ENCODE data around the gene CPLX4. TPM values are rescaled to one million over a fixed set of nuclear protein-coding genes. Genes with fewer than 3 reads are reported as not detected.

Gene CPLX4
- total and polyA plus RNA-seq, 2 donors (not counting 3 experiments of a cell fraction or from before 2014, with no cell fraction given): not detected

DNA sequence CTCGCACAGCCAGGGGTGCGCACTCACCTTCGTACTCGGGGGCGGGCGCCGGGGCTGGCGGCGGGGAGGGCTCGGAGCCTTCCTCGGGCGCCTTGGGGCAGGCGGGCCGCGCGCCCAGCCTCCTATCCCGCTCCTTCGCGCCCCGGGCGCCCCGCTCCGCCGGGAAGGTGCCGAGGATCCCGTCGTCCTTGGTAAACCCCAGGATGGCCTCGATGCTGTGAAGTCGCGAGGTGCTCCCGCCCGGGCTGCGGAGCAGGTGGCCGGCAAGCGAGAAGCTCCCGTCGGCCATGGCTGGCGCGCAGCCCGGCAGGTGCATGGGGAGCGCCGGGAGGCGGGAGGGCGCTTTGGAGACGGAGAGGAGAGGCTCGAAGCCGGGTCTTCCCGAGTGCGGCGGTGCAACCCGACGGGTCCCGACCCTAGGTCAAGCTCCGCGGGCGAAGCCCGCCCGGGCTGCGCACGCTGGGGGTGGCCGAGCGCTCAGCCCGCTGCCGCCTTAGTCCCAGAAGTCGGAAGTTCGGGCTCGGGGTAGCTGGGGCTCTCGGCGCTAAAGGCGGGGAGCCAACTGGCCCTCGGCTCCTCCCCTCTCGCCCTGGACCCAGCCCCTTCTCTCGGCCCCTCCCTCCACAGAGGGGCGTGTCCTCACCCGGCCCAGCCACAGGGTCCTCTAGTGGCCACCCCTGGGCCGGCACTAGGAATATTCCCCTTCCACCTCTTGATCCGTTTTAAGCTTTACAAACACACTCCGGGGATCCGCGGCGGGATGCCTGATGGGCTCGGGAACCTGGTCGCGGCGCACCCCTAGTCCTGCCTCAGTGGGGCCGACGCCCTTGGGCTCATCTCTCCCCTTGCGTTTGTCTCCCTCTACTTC lies 45.3 kb downstream of the CPLX4 start, which contains the start of gene RAX:
RAX (minus strand) TSS at position 564 of the 868 bp plus-strand sequence; CDS start at position 316, 248 bp downstream.
- H3K4me3 ChIP-seq (replicated peaks in 1 of 3; ENCODE audit: insufficient read depth in 1 of 3, low read depth in 1 of 3, low read length in 3 of 3): no peak within 1 kb of the TSS
- dilution Hi-C loops (cut with MboI; ENCODE audit: extremely low pct_ligation_motif_present, low sequenced_read_pairs): no loop called here
- no peaks in the 10 kb centered on the region for H3K36me3 ChIP-seq (ENCODE audit: control insufficient read depth in 2 of 2, extremely low read depth in 1 of 2, insufficient read depth in 2 of 2, low read length in 2 of 2)
- peaks cover 2% of the 10 kb centered on the region for H3K4me1 ChIP-seq (ENCODE audit: control insufficient read depth, extremely low read depth, insufficient read depth, low read length)
- no peaks in the 10 kb centered on the region for H3K79me2 ChIP-seq (ENCODE audit: control insufficient read depth, insufficient read depth, low read length)
- no peak within 1 kb of the TSS for H3K27ac ChIP-seq (ENCODE audit: insufficient read depth, low read depth, low read length)
- no peaks in the 10 kb centered on the region for H3K9me1 ChIP-seq (replicated peaks; ENCODE audit: control insufficient read depth, extremely low read depth, insufficient read depth, low read length)
- TF ChIP-seq CTCF (IDR thresholded peaks at IDR 0.05; ENCODE audit: extremely low read depth in 1 of 2, insufficient read depth in 1 of 2, low read depth in 1 of 2, low read length in 2 of 2) (peak; percentile 13 to 22), EZH2 (IDR thresholded peaks at IDR 0.05; ENCODE audit: borderline replicate concordance, low read depth, low read length, severe bottlenecking) (peak; percentile 96), POLR2A (IDR thresholded peaks at IDR 0.05; ENCODE audit: low read depth, low read length) (no peak)
- intact Hi-C loops (cut with micrococcal nuclease): no loop called here
- DNase-seq (ENCODE audit: low read depth, low spot score): peak; percentile 8
- POLR2A ChIA-PET: no interaction called here
- BruUV-seq (replicated peaks): no TSS peak
- no peak for FAIRE-seq
- H3K9ac ChIP-seq (replicated peaks; ENCODE audit: extremely low read depth, insufficient read depth, low read length): no peak within 1 kb of the TSS
- CTCF ChIA-PET: interaction anchor here (1.1 to 1.4 kb wide), 2 partner anchors 24 to 129 kb away, joined by 4 read pairs; no protein-coding TSS in a partner anchor
- no peaks in the 10 kb centered on the region for H4K20me1 ChIP-seq (replicated peaks; ENCODE audit: control insufficient read depth, extremely low read depth, insufficient read depth, low read length)
- no peaks in the 10 kb centered on the region for H3K9me3 ChIP-seq (replicated peaks; ENCODE audit: control insufficient read depth, insufficient read depth, low read length)
- no peak within 1 kb of the TSS for H2AFZ ChIP-seq (ENCODE audit: low read depth, low read length)
- peak within 1 kb of the TSS; percentile 19 for H3K4me2 ChIP-seq (ENCODE audit: insufficient read depth, low read length)
- peaks cover 84 to 92% of the 10 kb centered on the region in 2 experiments for H3K27me3 ChIP-seq (ENCODE audit: control insufficient read depth in 2 of 2, insufficient read depth in 2 of 2, low read length in 2 of 2)
